ENCODE results near the gene MINDY4. TPM values are rescaled to one million over a fixed set of nuclear protein-coding genes. Genes with fewer than 3 reads are reported as not detected.

The MINDY4 gene
- polyA plus RNA-seq, 3 donors from 2014 or later: 0.45 to 0.71 TPM; not detected in 1

GRCh38 chr7:30931929-30932540 is 160.8 kb downstream of the MINDY4 start:
- Mint-ChIP-seq H3K27ac (no peak overlapping the region), H3K27me3 (ENCODE audit: low read depth in 3 of 3) (peaks cover 0 to 9% (median 1%) of the 10 kb centered on the region in 3 donors), H3K36me3 (no peaks in the 10 kb centered on the region)

GRCh38 chr7:30932562-30932961 is 161.3 kb downstream of the MINDY4 start:
- H3K4me1 Mint-ChIP-seq: no peaks in the 10 kb centered on the region
- no peaks in the 10 kb centered on the region for H3K9me3 Mint-ChIP-seq
- DNase-seq: no peak
- no peak overlapping the region for H3K27ac Mint-ChIP-seq
- H3K27me3 Mint-ChIP-seq (ENCODE audit: low read depth in 3 of 3): peaks cover 0 to 10% (median 1%) of the 10 kb centered on the region in 3 donors
- H3K36me3 Mint-ChIP-seq: no peaks in the 10 kb centered on the region
- no peak overlapping the region for H3K4me3 Mint-ChIP-seq

More at GRCh38 chr7:30931929-30932540, 160.8 kb downstream of the MINDY4 start:
- no peaks in the 10 kb centered on the region for H3K4me1 Mint-ChIP-seq
- H3K9me3 Mint-ChIP-seq: no peaks in the 10 kb centered on the region
- no peak overlapping the region for H3K4me3 Mint-ChIP-seq
- no peak for DNase-seq

- Mint-ChIP-seq H3K36me3 (no peaks in the 10 kb centered on the region), H3K27me3 (ENCODE audit: low read depth in 3 of 3) (peaks cover 0 to 9% (median 1%) of the 10 kb centered on the region in 3 donors), H3K4me3 (no peak overlapping the region), H3K9me3 (no peaks in the 10 kb centered on the region), H3K4me1 (no peaks in the 10 kb centered on the region), H3K27ac (no peak overlapping the region)
- DNase-seq: no peak
Measured at GRCh38 chr7:30933124-30933974, 162.1 kb downstream of the MINDY4 start.

GRCh38 chr7:30934225-30934624 is 163.0 kb downstream of the MINDY4 start:
- H3K4me3 Mint-ChIP-seq: no peak overlapping the region
- H3K27ac Mint-ChIP-seq: no peak overlapping the region
- no peak for DNase-seq
- H3K4me1 Mint-ChIP-seq: no peaks in the 10 kb centered on the region
- H3K27me3 Mint-ChIP-seq (ENCODE audit: low read depth in 3 of 3): peaks cover 0 to 9% (median 1%) of the 10 kb centered on the region in 3 donors
- no peaks in the 10 kb centered on the region for H3K9me3 Mint-ChIP-seq
- no peaks in the 10 kb centered on the region for H3K36me3 Mint-ChIP-seq

GRCh38 chr7:30934732-30935568 is 163.7 kb downstream of the MINDY4 start:
- H3K27me3 Mint-ChIP-seq (ENCODE audit: low read depth in 3 of 3): peaks cover 0 to 9% (median 1%) of the 10 kb centered on the region in 3 donors
- H3K27ac Mint-ChIP-seq: no peak overlapping the region
- no peak overlapping the region for H3K4me3 Mint-ChIP-seq
- no peaks in the 10 kb centered on the region for H3K4me1 Mint-ChIP-seq
- no peak for DNase-seq
- H3K9me3 Mint-ChIP-seq: no peaks in the 10 kb centered on the region
- no peaks in the 10 kb centered on the region for H3K36me3 Mint-ChIP-seq

- H3K9me3 Mint-ChIP-seq: no peaks in the 10 kb centered on the region
- no peaks in the 10 kb centered on the region for H3K4me1 Mint-ChIP-seq
- H3K27ac Mint-ChIP-seq: no peak overlapping the region
- no peak overlapping the region for H3K4me3 Mint-ChIP-seq
- no peaks in the 10 kb centered on the region for H3K36me3 Mint-ChIP-seq
- peaks cover 0 to 9% (median 1%) of the 10 kb centered on the region in 3 donors for H3K27me3 Mint-ChIP-seq (ENCODE audit: low read depth in 3 of 3)
- no peak for DNase-seq
Measured at GRCh38 chr7:30935569-30935877, 164.3 kb downstream of the MINDY4 start.

- no peaks in the 10 kb centered on the region for H3K9me3 Mint-ChIP-seq
- no peak overlapping the region for H3K4me3 Mint-ChIP-seq
- H3K27me3 Mint-ChIP-seq (ENCODE audit: low read depth in 3 of 3): peaks cover 0 to 13% (median 4%) of the 10 kb centered on the region in 3 donors
- no peak overlapping the region for H3K27ac Mint-ChIP-seq
- no peaks in the 10 kb centered on the region for H3K36me3 Mint-ChIP-seq
- no peak for DNase-seq
- H3K4me1 Mint-ChIP-seq: no peaks in the 10 kb centered on the region
Measured at GRCh38 chr7:30936650-30937245, 165.5 kb downstream of the MINDY4 start.

GRCh38 chr7:30937416-30937815 is 166.2 kb downstream of the MINDY4 start:
- H3K4me3 Mint-ChIP-seq: no peak overlapping the region
- H3K4me1 Mint-ChIP-seq: no peaks in the 10 kb centered on the region
- no peak for DNase-seq
- H3K27ac Mint-ChIP-seq: no peak overlapping the region
- H3K36me3 Mint-ChIP-seq: no peaks in the 10 kb centered on the region
- H3K27me3 Mint-ChIP-seq (ENCODE audit: low read depth in 3 of 3): peaks cover 0 to 13% (median 3%) of the 10 kb centered on the region in 3 donors
- H3K9me3 Mint-ChIP-seq: no peaks in the 10 kb centered on the region

- H3K4me3 Mint-ChIP-seq: no peak overlapping the region
- DNase-seq: peak; percentile 22 to 38 (median 23)
- no peak overlapping the region for H3K27ac Mint-ChIP-seq
- H3K27me3 Mint-ChIP-seq (ENCODE audit: low read depth in 3 of 3): peaks cover 3 to 16% (median 8%) of the 10 kb centered on the region in 3 donors
- no peaks in the 10 kb centered on the region for H3K36me3 Mint-ChIP-seq
- no peaks in the 10 kb centered on the region for H3K9me3 Mint-ChIP-seq
- no peaks in the 10 kb centered on the region for H3K4me1 Mint-ChIP-seq
Measured at GRCh38 chr7:30938435-30939316, 167.5 kb downstream of the MINDY4 start.

- H3K4me1 Mint-ChIP-seq: no peaks in the 10 kb centered on the region
- no peaks in the 10 kb centered on the region for H3K36me3 Mint-ChIP-seq
- DNase-seq: no peak
- peaks cover 5 to 13% (median 10%) of the 10 kb centered on the region in 6 donors for H3K9me3 Mint-ChIP-seq
- no peak overlapping the region for H3K27ac Mint-ChIP-seq
- no peak overlapping the region for H3K4me3 Mint-ChIP-seq
- H3K27me3 Mint-ChIP-seq (ENCODE audit: low read depth in 3 of 3): peaks cover 3 to 18% (median 10%) of the 10 kb centered on the region in 3 donors
Measured at GRCh38 chr7:30941582-30942323, 170.5 kb downstream of the MINDY4 start.
